ENCODE results near the gene C3orf38.
A peak's percentile ranks its signal among the peaks of the same experiment; 100 is the strongest.
"Not testable (repeated sequence)": the region's sequence is repeated elsewhere in the genome, so short reads cannot be mapped to it uniquely, and the experiment has no call there.

C3orf38 gene

GRCh38 chr3:88166419-88166971 is 16.7 kb downstream of the C3orf38 start:
- DNase-seq = no peak

GRCh38 chr3:88167173-88167572 is 17.4 kb downstream of the C3orf38 start:
- DNase-seq = no peak

- no peak for DNase-seq
Measured at GRCh38 chr3:88167704-88168103, 17.9 kb downstream of the C3orf38 start.

- no peak for DNase-seq
Measured at GRCh38 chr3:88168171-88168570, 18.4 kb downstream of the C3orf38 start.

- DNase-seq = peak; percentile 58
Measured at GRCh38 chr3:88180398-88180999, 30.7 kb downstream of the C3orf38 start.

- not testable (repeated sequence) for DNase-seq
Measured at GRCh38 chr3:88182165-88182918, 32.6 kb downstream of the C3orf38 start.

- DNase-seq = no peak
Measured at GRCh38 chr3:88188436-88188835, 38.7 kb downstream of the C3orf38 start.

- DNase-seq = peak; percentile 14
Measured at GRCh38 chr3:88189361-88189810, 39.6 kb downstream of the C3orf38 start.

GRCh38 chr3:88191872-88192409 is 42.2 kb downstream of the C3orf38 start:
- DNase-seq = no peak

- no peak for DNase-seq
Measured at GRCh38 chr3:88192631-88193030, 42.9 kb downstream of the C3orf38 start.

GRCh38 chr3:88195951-88196434 is 46.2 kb downstream of the C3orf38 start:
- DNase-seq = peak; percentile 34

- DNase-seq = no peak
Measured at GRCh38 chr3:88198121-88198520, 48.4 kb downstream of the C3orf38 start.

- peak; percentile 63 for DNase-seq
Measured at GRCh38 chr3:88203642-88204055, 53.9 kb downstream of the C3orf38 start.
